GM13976 (cell line): Measurements from ENCODE around the gene SLC22A23.

Source experiments
- DNase-seq: peaks from one replicate; pipeline ENCODE4 v3.0.0; 2012; ENCODE audit warnings: low spot score
- CTCF ChIP-seq: IDR thresholded peaks from 2 replicates; pipeline ENCODE4 v1.5.1; 2012; ENCODE audit warnings: borderline replicate concordance, mild to moderate bottlenecking; ENCODE audit not compliant: insufficient read depth; ENCODE audit errors: extremely low read depth, missing control alignments, control extremely low read depth
- in situ Hi-C: fragments of 300-500 bp; cut with MboI; formaldehyde crosslinking; loops from one replicate; pipeline ENCODE4 v1.12.0; 2022; ENCODE audit warnings: low sequenced_read_pairs, mixed read lengths, inconsistent platforms; ENCODE audit not compliant: unreplicated experiment

SLC22A23 gene

GRCh38 chr6:3323148-3323547, 133.7 kb downstream of the SLC22A23 start:
- no peak for TF ChIP-seq CTCF
- in situ Hi-C loops: no loop called here
- no peak for DNase-seq

GRCh38 chr6:3322366-3322890, 134.4 kb downstream of the SLC22A23 start:
- DNase-seq: no peak
- in situ Hi-C loops: no loop called here
- TF ChIP-seq CTCF: no peak

- in situ Hi-C loops: no loop called here
- no peak for TF ChIP-seq CTCF
- DNase-seq: no peak
These were observed 135.0 kb downstream of the SLC22A23 start for GRCh38 chr6:3321875-3322274.

- in situ Hi-C loops: no loop called here
- no peak for DNase-seq
- no peak for TF ChIP-seq CTCF
These were observed 135.8 kb downstream of the SLC22A23 start for GRCh38 chr6:3321042-3321441.

GRCh38 chr6:3320238-3320811, 136.5 kb downstream of the SLC22A23 start:
- in situ Hi-C loops: no loop called here
- no peak for DNase-seq
- TF ChIP-seq CTCF: no peak

DNA sequence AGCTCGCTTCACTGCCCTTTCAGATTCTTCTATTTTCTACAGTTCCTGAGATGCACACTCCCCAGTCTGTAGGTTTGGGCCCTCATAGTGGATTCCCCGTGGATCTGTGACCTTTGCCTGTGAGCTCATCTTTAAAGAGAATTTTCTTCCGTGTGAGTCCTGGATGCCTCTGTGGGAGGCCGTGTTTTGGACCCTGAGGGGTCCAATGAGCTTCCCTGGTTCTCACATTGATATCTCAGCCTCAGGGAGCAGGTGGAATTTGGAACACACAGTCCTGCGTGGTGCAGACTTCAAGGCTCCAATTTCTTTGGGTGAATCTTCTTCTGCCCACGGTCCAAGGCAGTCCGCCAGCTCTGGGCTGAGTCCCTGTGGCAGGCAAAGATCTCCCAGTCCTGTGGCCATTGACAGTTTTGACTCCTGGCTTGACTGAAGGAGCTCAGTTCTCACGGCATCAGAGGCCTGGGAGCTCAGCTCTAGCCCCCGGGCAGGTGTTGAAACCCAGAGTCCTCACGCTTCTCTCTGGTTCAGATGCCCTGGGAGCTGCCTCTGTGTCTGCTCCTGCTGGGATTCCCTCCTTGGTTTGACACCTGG, 137.1 kb downstream of the SLC22A23 start:
- DNase-seq: no peak
- TF ChIP-seq CTCF: no peak
- in situ Hi-C loops: no loop called here
